HepG2 (cell line): Measurements from ENCODE around the gene SELENOI. TPM values are rescaled to one million over a fixed set of nuclear protein-coding genes. Genes with fewer than 3 reads are reported as not detected.
"Not testable (repeated sequence)": the region's sequence is repeated elsewhere in the genome, so short reads cannot be mapped to it uniquely, and the experiment has no call there.

Source experiments
- ATAC-seq: fragments of 200-7000 bp; cut with Tn5 transposase; 3 replicates; pipeline ENCODE4 v1.9.1; 2020; ENCODE audit warnings: mild to moderate bottlenecking, moderate library complexity
- BruUV-seq: library from RNA; stranded (reverse); fragments of 400-500 nt; replicated peaks from 2 replicates; lab custom pipeline; 2021; lab: Mats Ljungman, UMichigan
- CTCF ChIA-PET: fragments of 300-600 bp; formaldehyde crosslinking; extraction: SDS; loops from one replicate; lab custom pipeline; 2021; ENCODE audit warnings: low total read pairs, inconsistent platforms, low intra/inter-chr PET ratio; lab: Yijun Ruan, JAX
- POLR2A ChIA-PET: fragments of 350-600 bp; sonication (Branson Sonifier 250); formaldehyde crosslinking; loops from one replicate; lab custom pipeline; 2020; ENCODE audit warnings: antibody characterized with exemption, inconsistent platforms; lab: Yijun Ruan, JAX
- DNase-seq: peaks from one replicate; pipeline ENCODE4 v3.0.0-alpha.2; 2015; ENCODE audit warnings: low spot score
- FAIRE-seq: peaks from 3 replicates; lab custom pipeline; 2011; peaks lifted over from hg19 to GRCh38; lab: Jason Lieb, UNC
- H2AFZ ChIP-seq: one replicate; pipeline ENCODE4 v1.6.1; 2011; ENCODE audit warnings: low read length, inconsistent platforms
- H3K27ac ChIP-seq: fragments of 300-600 bp; 3 replicates; pipeline ENCODE4 v1.8.0; 2011; ENCODE audit warnings: mixed run types, mild to moderate bottlenecking, mixed read lengths, low read length, inconsistent platforms; ENCODE audit not compliant: insufficient read depth; ENCODE audit errors: extremely low read length
- H3K27me3 ChIP-seq, 2 experiments: fragments of 200-600 bp in 1 of 2; 2 replicates in 1 of 2; 3 replicates in 1 of 2; pipeline versions ENCODE4 v1.6.0 to v1.8.0; 2011; ENCODE audit warnings: low read length in 2 of 2, mild to moderate bottlenecking in 2 of 2, moderate library complexity in 2 of 2, inconsistent platforms in 1 of 2; ENCODE audit not compliant: insufficient read depth in 2 of 2, control insufficient read depth in 1 of 2
- H3K36me3 ChIP-seq, 2 experiments: fragments of 200-600 bp in 1 of 2; replicated peaks in 1 of 2; 2 replicates in 1 of 2; 3 replicates in 1 of 2; pipeline versions ENCODE4 v1.5.1 to v1.8.0; 2011; ENCODE audit warnings: low read length in 2 of 2, inconsistent platforms in 1 of 2; ENCODE audit not compliant: insufficient read depth in 2 of 2, control insufficient read depth in 1 of 2
- H3K4me1 ChIP-seq: 2 replicates; pipeline ENCODE4 v1.5.1; 2012; ENCODE audit warnings: low read length, inconsistent platforms; ENCODE audit not compliant: insufficient read depth
- H3K4me2 ChIP-seq: 2 replicates; pipeline ENCODE4 v1.6.0; 2011; ENCODE audit warnings: low read depth, low read length, inconsistent platforms
- H3K4me3 ChIP-seq, 3 experiments: fragments of 200-600 bp in 1 of 3; sonication (generic), shearing (Covaris generic) in 1 of 3; replicated peaks in 1 of 3; 2 replicates each; pipeline ENCODE4 v1.5.1; 2011 to 2016; ENCODE audit warnings: low read length in 3 of 3, inconsistent platforms in 2 of 3, low read depth in 2 of 3, mild to moderate bottlenecking in 2 of 3, control low read depth in 1 of 3, mixed read lengths in 1 of 3; ENCODE audit not compliant: insufficient read depth in 1 of 3
- H3K79me2 ChIP-seq: one replicate; pipeline ENCODE4 v1.6.1; 2011; ENCODE audit warnings: low read length, inconsistent platforms; ENCODE audit not compliant: insufficient read depth
- H3K9ac ChIP-seq: 2 replicates; pipeline ENCODE4 v1.6.0; 2011; ENCODE audit warnings: mild to moderate bottlenecking, low read depth, low read length, inconsistent platforms; ENCODE audit not compliant: insufficient read depth
- H3K9me3 ChIP-seq: 2 replicates; pipeline ENCODE4 v1.5.1; 2012; ENCODE audit warnings: mild to moderate bottlenecking, low read length
- H4K20me1 ChIP-seq: 2 replicates; pipeline ENCODE4 v1.6.0; 2011; ENCODE audit warnings: inconsistent platforms, mild to moderate bottlenecking, low read length, moderate library complexity; ENCODE audit not compliant: insufficient read depth
- ZNF138 ChIP-seq: sonication (generic); formaldehyde crosslinking; IDR thresholded peaks from 2 replicates; pipeline ENCODE4 v1.5.0; 2020; ENCODE audit warnings: mild to moderate bottlenecking, low read depth, missing genetic modification reagents
- ZNF263 ChIP-seq: sonication (generic); formaldehyde crosslinking; IDR thresholded peaks from 2 replicates; pipeline ENCODE4 v1.4.0; 2020; ENCODE audit warnings: missing genetic modification reagents
- ZNF672 ChIP-seq: sonication (generic); formaldehyde crosslinking; IDR thresholded peaks from 2 replicates; pipeline ENCODE4 v1.8.1; 2022; ENCODE audit warnings: missing genetic modification reagents
- WGBS: methylation state at CpG from one replicate; pipeline ENCODE4 v1.1.6; 2017; ENCODE audit warnings: low lambda C conversion rate; 5-methylcytosine and 5-hydroxymethylcytosine counted together
- in situ Hi-C: cut with HindIII; loops from 2 replicates; pipeline ENCODE4 v1.10.0; 2017; ENCODE audit warnings: low pct_unique_long_range_greater_than_20kb; ENCODE audit not compliant: extremely low pct_ligation_motif_present
- intact Hi-C: fragments of 100-400 bp; cut with micrococcal nuclease; formaldehyde crosslinking; loops from one replicate; pipeline ENCODE4 v1.10.0; 2022; ENCODE audit not compliant: unreplicated experiment
- polyA plus RNA-seq, 8 experiments: library from polyadenylated mRNA; depleted of rRNA in 3 of 8; stranded (reverse) in 7 of 8; unstranded in 1 of 8; fragments of >200 nt; fragmentation: Illumina TruSeq in 4 of 8; extraction: Trizol in 4 of 8; gene quantifications; 2 replicates each; pipeline versions ENCODE4 v1.2.1 to v1.2.3, GENCODE V29; 2011 to 2016; ENCODE audit warnings: low read depth in 4 of 8, missing spikeins in 1 of 8, mixed read lengths in 1 of 8; ENCODE audit not compliant: insufficient read depth in 1 of 8
- total RNA-seq, 5 experiments: library from RNA; depleted of rRNA; stranded (reverse); fragments of >200 nt; fragmentation: Illumina TruSeq; extraction: Trizol; gene quantifications; 2 replicates each; pipeline ENCODE4 v1.2.3, GENCODE V29; 2016; ENCODE audit warnings: low read depth in 1 of 5
- TF ChIP-seq, protein P1 (sequence below): sonication (generic); formaldehyde crosslinking; IDR thresholded peaks from 2 replicates; pipeline ENCODE4 v1.5.1; 2020; ENCODE audit warnings: missing genetic modification reagents, mild to moderate bottlenecking, borderline replicate concordance

Gene SELENOI
- total and polyA plus RNA-seq, 2 of the 13 experiments (the other 11 are each of a cell fraction or from before 2014, with no cell fraction given), result 27.7 to 60.3 TPM

DNA sequence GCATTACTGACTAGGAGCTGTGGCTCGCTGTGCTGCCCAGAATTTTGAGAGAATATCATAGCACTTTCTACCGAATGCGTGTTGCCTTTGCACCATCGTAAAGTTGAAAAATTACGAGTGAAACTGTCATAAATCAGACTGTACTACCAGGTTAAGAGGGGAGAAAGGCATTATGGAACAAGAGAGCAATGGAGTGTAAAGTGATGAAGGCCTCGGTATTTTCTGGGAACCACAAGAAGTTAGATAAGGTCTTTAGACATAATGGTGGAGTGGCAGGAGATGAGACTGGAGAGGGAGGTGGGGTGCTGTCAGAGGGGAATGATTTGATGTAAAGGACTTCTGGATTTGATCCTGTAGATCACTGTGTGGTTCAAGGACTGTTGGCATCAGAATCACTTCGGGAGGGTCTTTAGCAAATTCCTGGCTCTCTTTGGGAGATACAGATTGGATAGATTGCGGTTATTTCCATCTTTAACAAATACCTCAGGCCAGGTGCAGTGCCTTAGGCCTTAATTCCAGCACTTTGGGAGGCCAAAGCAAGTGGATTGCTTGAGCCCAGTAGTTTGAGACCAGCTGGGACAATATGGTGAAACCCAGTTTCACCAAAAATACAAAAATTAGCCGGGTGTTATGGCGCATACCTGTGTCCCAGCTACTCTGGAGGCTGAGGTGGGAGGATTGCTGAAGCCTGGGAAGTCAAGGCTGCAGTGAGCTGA is 5.6 kb downstream of the SELENOI start (continued):
- TF ChIP-seq, protein P1, sequence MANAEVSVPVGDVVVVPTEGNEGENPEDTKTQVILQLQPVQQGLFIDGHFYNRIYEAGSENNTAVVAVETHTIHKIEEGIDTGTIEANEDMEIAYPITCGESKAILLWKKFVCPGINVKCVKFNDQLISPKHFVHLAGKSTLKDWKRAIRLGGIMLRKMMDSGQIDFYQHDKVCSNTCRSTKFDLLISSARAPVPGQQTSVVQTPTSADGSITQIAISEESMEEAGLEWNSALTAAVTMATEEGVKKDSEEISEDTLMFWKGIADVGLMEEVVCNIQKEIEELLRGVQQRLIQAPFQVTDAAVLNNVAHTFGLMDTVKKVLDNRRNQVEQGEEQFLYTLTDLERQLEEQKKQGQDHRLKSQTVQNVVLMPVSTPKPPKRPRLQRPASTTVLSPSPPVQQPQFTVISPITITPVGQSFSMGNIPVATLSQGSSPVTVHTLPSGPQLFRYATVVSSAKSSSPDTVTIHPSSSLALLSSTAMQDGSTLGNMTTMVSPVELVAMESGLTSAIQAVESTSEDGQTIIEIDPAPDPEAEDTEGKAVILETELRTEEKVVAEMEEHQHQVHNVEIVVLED (CRISPR knock-in tag), result no peak
- 0 out of 2 replicates have a peak, but pooled peaks have one; percentile 8 for TF ChIP-seq ZNF138 (CRISPR knock-in tag)

DNA sequence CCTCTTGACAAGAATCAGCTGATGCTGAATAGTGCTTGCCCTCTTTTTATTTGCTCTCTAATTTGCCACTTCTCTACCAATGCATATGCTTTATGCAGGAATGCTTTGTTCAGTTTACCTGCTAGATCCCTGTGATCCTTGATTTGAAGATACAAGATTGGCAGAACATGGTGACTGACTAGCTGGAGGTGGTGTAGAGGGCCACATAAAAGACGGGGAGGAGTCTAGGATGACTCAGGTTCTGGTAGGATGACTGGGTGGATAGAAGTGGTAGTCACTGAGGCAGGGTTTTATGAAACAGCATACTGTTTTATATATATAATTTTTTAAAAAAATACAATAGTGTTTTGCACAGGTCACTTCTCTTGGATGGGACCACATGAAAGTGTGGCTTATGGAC is 6.9 kb downstream of the SELENOI start:
- ATAC-seq (no peak), DNase-seq (no peak), FAIRE-seq (no peak)
- CTCF ChIA-PET, result no interaction called here
- no peaks in the 10 kb centered on the region for H3K27me3 ChIP-seq
- intact Hi-C loops (no loop called here), in situ Hi-C loops (no loop called here)
- H2AFZ ChIP-seq, result no peak overlapping the region
- H3K4me2 ChIP-seq, result no peak overlapping the region
- H3K27ac ChIP-seq, result no peak overlapping the region
- no peak overlapping the region for H3K4me3 ChIP-seq
- WGBS, result 96% methylated on average over 1 of the region's 1 CpG
- H3K36me3 ChIP-seq, result peaks cover 1 to 21% of the 10 kb centered on the region in 2 experiments; a peak in 3 of 5 replicates
- H3K4me1 ChIP-seq, result peaks cover 42% of the 10 kb centered on the region
- no peak overlapping the region for H3K9ac ChIP-seq
- POLR2A ChIA-PET, result no interaction called here
- peaks cover 44% of the 10 kb centered on the region for H4K20me1 ChIP-seq
- peaks cover 94% of the 10 kb centered on the region for H3K79me2 ChIP-seq
- no peaks in the 10 kb centered on the region for H3K9me3 ChIP-seq
- BruUV-seq, result no TSS peak
- TF ChIP-seq ZNF263 (CRISPR knock-in tag) (peak; percentile 60; the same call in 1 of the 2 replicates), ZNF672 (no peak)

- H3K9ac ChIP-seq, BruUV-seq, H3K4me2 ChIP-seq, ATAC-seq, in situ Hi-C loops, intact Hi-C loops, H3K27me3 ChIP-seq, H3K4me3 ChIP-seq, CTCF ChIA-PET, H3K27ac ChIP-seq, H3K9me3 ChIP-seq, FAIRE-seq, H2AFZ ChIP-seq, DNase-seq: not testable (repeated sequence)
- Histone ChIP-seq H3K36me3 (peaks cover 1 to 21% of the 10 kb centered on the region in 2 experiments; a peak in 3 of 5 replicates), H3K79me2 (peaks cover 94% of the 10 kb centered on the region), H4K20me1 (peaks cover 50% of the 10 kb centered on the region), H3K4me1 (peaks cover 38% of the 10 kb centered on the region)
- 97% methylated on average over 16 of the region's 16 CpGs for WGBS
- POLR2A ChIA-PET, result interaction anchor here (4.8 kb wide), 1 partner anchor 9 kb away, joined by 18 read pairs; the partner anchor contains the start of gene SELENOI
Observed at GRCh38 chr2:26354469-26354868, 8.5 kb downstream of the SELENOI start.
